SK-N-MC (cell line): ENCODE measurements around the gene AKT1S1.

Experiments
- EZH2 ChIP-seq: fragments of 200-600 bp; sonication (generic); IDR thresholded peaks from one replicate; pipeline ENCODE4 v1.6.1; 2017; ENCODE audit warnings: antibody characterized with exemption
- FOXP2 ChIP-seq: optimal IDR thresholded peaks from 2 replicates; pipeline ENCODE3; 2011; ENCODE audit warnings: mild to moderate bottlenecking, moderate library complexity; ENCODE audit not compliant: insufficient read depth; ENCODE audit errors: extremely low read length, control extremely low read depth
- POLR2AphosphoS5 ChIP-seq: IDR thresholded peaks from 2 replicates; pipeline ENCODE4 v1.6.1; 2012; ENCODE audit warnings: mild to moderate bottlenecking, low read depth, low read length, borderline replicate concordance

DNA sequence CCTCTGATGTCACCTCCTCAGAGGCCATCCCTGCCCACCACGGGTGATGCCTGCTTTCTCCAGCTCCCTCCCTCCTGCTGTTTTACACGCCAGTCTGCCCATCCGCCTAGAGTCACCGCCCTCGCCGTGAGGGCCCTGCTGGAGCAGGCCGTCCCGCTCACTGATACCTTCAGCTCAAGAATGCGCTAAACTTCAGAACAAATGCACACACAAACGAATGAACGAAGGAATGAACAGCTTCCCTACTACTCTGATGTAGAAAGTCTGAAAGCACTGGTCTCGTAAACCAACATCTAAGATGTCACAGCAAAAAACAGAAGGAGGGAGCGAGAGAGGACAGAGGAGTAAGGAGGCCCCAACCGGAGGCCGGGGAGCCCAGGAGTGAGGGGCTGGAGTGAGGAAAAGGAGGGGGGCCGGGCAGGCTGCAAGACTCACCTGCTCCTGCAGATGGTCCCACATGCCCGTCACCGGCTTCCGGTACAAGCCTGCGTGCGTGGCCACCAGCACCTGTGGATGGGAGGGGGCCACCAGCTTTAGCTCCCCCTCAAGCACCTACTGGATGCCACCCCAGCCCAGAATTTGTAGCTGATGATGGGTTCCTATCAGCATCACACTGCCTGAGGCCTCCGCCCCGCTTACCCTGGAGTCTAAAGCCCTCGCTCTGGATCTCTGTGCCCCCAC lies 13.8 kb downstream of the AKT1S1 start:
- no peak for TF ChIP-seq EZH2
- no peak for TF ChIP-seq POLR2AphosphoS5
- no peak for TF ChIP-seq FOXP2
